Activated CD4-positive, alpha-beta memory T cell treated with anti-CD3 and anti-CD28 coated beads, Interleukin-2, amount 10 ng/mL, durations not matched to agents 7 days and 5 days (primary cell): Measurements from ENCODE around the gene VEGFD. TPM values are rescaled to one million over a fixed set of nuclear protein-coding genes. Genes with fewer than 3 reads are reported as not detected.

ENCODE experiments used
- CTCF ChIA-PET: fragments of 350-600 bp; sonication (Branson Sonifier 250); formaldehyde crosslinking; loops from one replicate; lab custom pipeline; 2021; ENCODE audit warnings: antibody characterized with exemption, inconsistent platforms; lab: Charles Lee
- POLR2A ChIA-PET: fragments of 350-600 bp; sonication (Branson Sonifier 250); formaldehyde crosslinking; loops from one replicate; lab custom pipeline; 2021; ENCODE audit warnings: antibody characterized with exemption; lab: Charles Lee
- DNase-seq: peaks from one replicate; pipeline ENCODE4 v3.0.0-alpha.2; 2020
- H3K27ac Mint-ChIP-seq: one replicate; pipeline ENCODE4 v1.8.0; 2021; ENCODE audit warnings: mild to moderate bottlenecking, mixed read lengths
- H3K27me3 Mint-ChIP-seq: one replicate; pipeline ENCODE4 v1.8.0; 2021; ENCODE audit warnings: mixed read lengths
- H3K36me3 Mint-ChIP-seq: one replicate; pipeline ENCODE4 v1.8.0; 2021; ENCODE audit warnings: low read depth, mixed read lengths
- H3K4me1 Mint-ChIP-seq: one replicate; pipeline ENCODE4 v1.8.0; 2021; ENCODE audit warnings: mixed read lengths
- H3K4me3 Mint-ChIP-seq: one replicate; pipeline ENCODE4 v1.8.0; 2021; ENCODE audit warnings: mild to moderate bottlenecking, mixed read lengths
- H3K9me3 Mint-ChIP-seq: one replicate; pipeline ENCODE4 v1.8.0; 2021; ENCODE audit warnings: mixed read lengths
- total RNA-seq, 2 experiments: library from RNA; stranded (reverse); gene quantifications; one replicate each; pipeline ENCODE4 v1.2.3, GENCODE V29; 2021

Gene VEGFD
- total RNA-seq, 2 experiments from 2014 or later: 0.10 TPM; not detected in 1

- CTCF ChIA-PET: no interaction called here
These were observed 17.2 kb upstream of the VEGFD start for GRCh38 chrX:15401378-15401777.

GRCh38 chrX:15399962-15400391 is 15.8 kb upstream of the VEGFD start:
- H3K36me3 Mint-ChIP-seq: no peaks in the 10 kb centered on the region
- ChIA-PET CTCF (no interaction called here), POLR2A (no interaction called here)
- no peaks in the 10 kb centered on the region for H3K27me3 Mint-ChIP-seq
- H3K27ac Mint-ChIP-seq: no peak overlapping the region
- no peak for DNase-seq
- H3K4me1 Mint-ChIP-seq: peaks cover 6% of the 10 kb centered on the region
- no peaks in the 10 kb centered on the region for H3K9me3 Mint-ChIP-seq
- no peak overlapping the region for H3K4me3 Mint-ChIP-seq

More at GRCh38 chrX:15401378-15401777, 17.2 kb upstream of the VEGFD start:
- Mint-ChIP-seq H3K4me1 (peaks cover 6% of the 10 kb centered on the region), H3K36me3 (no peaks in the 10 kb centered on the region), H3K4me3 (no peak overlapping the region), H3K27ac (no peak overlapping the region), H3K27me3 (no peaks in the 10 kb centered on the region), H3K9me3 (no peaks in the 10 kb centered on the region)
- no peak for DNase-seq
- POLR2A ChIA-PET: no interaction called here

GRCh38 chrX:15398874-15399273 is 14.7 kb upstream of the VEGFD start:
- Mint-ChIP-seq H3K4me1 (no peaks in the 10 kb centered on the region), H3K4me3 (no peak overlapping the region), H3K36me3 (no peaks in the 10 kb centered on the region), H3K27ac (no peak overlapping the region), H3K9me3 (no peaks in the 10 kb centered on the region), H3K27me3 (no peaks in the 10 kb centered on the region)
- ChIA-PET POLR2A (no interaction called here), CTCF (no interaction called here)
- DNase-seq: no peak

GRCh38 chrX:15395789-15396188 is 11.6 kb upstream of the VEGFD start:
- Mint-ChIP-seq H3K9me3 (no peaks in the 10 kb centered on the region), H3K27ac (no peak overlapping the region), H3K27me3 (no peaks in the 10 kb centered on the region), H3K4me1 (no peaks in the 10 kb centered on the region), H3K36me3 (no peaks in the 10 kb centered on the region), H3K4me3 (no peak overlapping the region)
- ChIA-PET POLR2A (no interaction called here), CTCF (no interaction called here)
- no peak for DNase-seq

- DNase-seq: no peak
- CTCF ChIA-PET: no interaction called here
- no peaks in the 10 kb centered on the region for H3K27me3 Mint-ChIP-seq
- no peak overlapping the region for H3K27ac Mint-ChIP-seq
- H3K4me1 Mint-ChIP-seq: no peaks in the 10 kb centered on the region
- H3K9me3 Mint-ChIP-seq: no peaks in the 10 kb centered on the region
- POLR2A ChIA-PET: no interaction called here
- H3K4me3 Mint-ChIP-seq: no peak overlapping the region
- H3K36me3 Mint-ChIP-seq: no peaks in the 10 kb centered on the region
These were observed 7.6 kb upstream of the VEGFD start for GRCh38 chrX:15391850-15392249.

- Mint-ChIP-seq H3K9me3 (no peaks in the 10 kb centered on the region), H3K27ac (no peak overlapping the region), H3K4me1 (no peaks in the 10 kb centered on the region), H3K4me3 (no peak overlapping the region), H3K27me3 (peaks cover 2% of the 10 kb centered on the region), H3K36me3 (no peaks in the 10 kb centered on the region)
- ChIA-PET POLR2A (no interaction called here), CTCF (no interaction called here)
- DNase-seq: no peak
These were observed 1.4 kb downstream of the VEGFD start for GRCh38 chrX:15382813-15383212.

GRCh38 chrX:15376956-15377355 is 7.3 kb downstream of the VEGFD start:
- Mint-ChIP-seq H3K9me3 (no peaks in the 10 kb centered on the region), H3K27me3 (no peaks in the 10 kb centered on the region), H3K27ac (no peak overlapping the region), H3K4me3 (no peak overlapping the region), H3K4me1 (no peaks in the 10 kb centered on the region), H3K36me3 (no peaks in the 10 kb centered on the region)
- CTCF ChIA-PET: no interaction called here
- POLR2A ChIA-PET: no interaction called here
- no peak for DNase-seq

GRCh38 chrX:15373976-15374375 is 10.2 kb downstream of the VEGFD start:
- Mint-ChIP-seq H3K27ac (no peak overlapping the region), H3K4me3 (no peak overlapping the region), H3K9me3 (no peaks in the 10 kb centered on the region), H3K36me3 (no peaks in the 10 kb centered on the region), H3K4me1 (no peaks in the 10 kb centered on the region), H3K27me3 (peaks cover 5% of the 10 kb centered on the region)
- no peak for DNase-seq
- POLR2A ChIA-PET: no interaction called here
- CTCF ChIA-PET: no interaction called here

- no peak for DNase-seq
- no peak overlapping the region for H3K27ac Mint-ChIP-seq
- no peaks in the 10 kb centered on the region for H3K4me1 Mint-ChIP-seq
- H3K4me3 Mint-ChIP-seq: no peak overlapping the region
- POLR2A ChIA-PET: no interaction called here
- CTCF ChIA-PET: no interaction called here
- H3K27me3 Mint-ChIP-seq: peaks cover 20% of the 10 kb centered on the region
- no peaks in the 10 kb centered on the region for H3K36me3 Mint-ChIP-seq
- H3K9me3 Mint-ChIP-seq: no peaks in the 10 kb centered on the region
These were observed 17.5 kb downstream of the VEGFD start for GRCh38 chrX:15366506-15367352.

- H3K4me1 Mint-ChIP-seq: no peaks in the 10 kb centered on the region
- H3K9me3 Mint-ChIP-seq: no peaks in the 10 kb centered on the region
- CTCF ChIA-PET: no interaction called here
- H3K36me3 Mint-ChIP-seq: no peaks in the 10 kb centered on the region
- DNase-seq: no peak
- H3K27me3 Mint-ChIP-seq: peaks cover 12% of the 10 kb centered on the region
- H3K27ac Mint-ChIP-seq: no peak overlapping the region
- POLR2A ChIA-PET: no interaction called here
- H3K4me3 Mint-ChIP-seq: no peak overlapping the region
These were observed 24.5 kb downstream of the VEGFD start for GRCh38 chrX:15359701-15360100.

- Mint-ChIP-seq H3K27ac (no peak overlapping the region), H3K27me3 (peaks cover 10% of the 10 kb centered on the region), H3K4me1 (no peaks in the 10 kb centered on the region), H3K4me3 (no peak overlapping the region), H3K9me3 (no peaks in the 10 kb centered on the region), H3K36me3 (no peaks in the 10 kb centered on the region)
- CTCF ChIA-PET: interaction anchor here (1.1 kb wide), 1 partner anchor 10 kb away, joined by 4 read pairs; no protein-coding TSS in a partner anchor
- no peak for DNase-seq
- POLR2A ChIA-PET: no interaction called here
These were observed 25.7 kb downstream of the VEGFD start for GRCh38 chrX:15358533-15358932.

- Mint-ChIP-seq H3K9me3 (no peaks in the 10 kb centered on the region), H3K4me3 (no peak overlapping the region), H3K27ac (no peak overlapping the region), H3K36me3 (no peaks in the 10 kb centered on the region), H3K27me3 (peaks cover 10% of the 10 kb centered on the region), H3K4me1 (no peaks in the 10 kb centered on the region)
- POLR2A ChIA-PET: no interaction called here
- CTCF ChIA-PET: no interaction called here
- no peak for DNase-seq
These were observed 27.8 kb downstream of the VEGFD start for GRCh38 chrX:15356444-15356843.

- H3K36me3 Mint-ChIP-seq: no peaks in the 10 kb centered on the region
- H3K4me3 Mint-ChIP-seq: no peak overlapping the region
- peaks cover 6% of the 10 kb centered on the region for H3K27me3 Mint-ChIP-seq
- no peaks in the 10 kb centered on the region for H3K9me3 Mint-ChIP-seq
- ChIA-PET POLR2A (no interaction called here), CTCF (interaction anchor here (0.6 to 1.7 kb wide), 2 partner anchors 11 to 300 kb away, joined by 4 read pairs; no protein-coding TSS in a partner anchor)
- H3K27ac Mint-ChIP-seq: no peak overlapping the region
- DNase-seq: no peak
- H3K4me1 Mint-ChIP-seq: no peaks in the 10 kb centered on the region
These were observed 33.8 kb downstream of the VEGFD start for GRCh38 chrX:15350329-15350996.
